SK-N-SH treated with all-trans-retinoic acid at 6 μM for 48 hours (cell line): Measurements from ENCODE around the gene CAMK4.

ENCODE experiments used
- ARNTL ChIP-seq: fragments of 450-650 bp; formaldehyde crosslinking; IDR thresholded peaks from 2 replicates; pipeline ENCODE4 v1.5.0; 2020; ENCODE audit warnings: low read depth, mild to moderate bottlenecking, moderate library complexity, borderline replicate concordance
- CSDC2 ChIP-seq: fragments of 250-450 bp; sonication (Bioruptor Pico); IDR thresholded peaks from 2 replicates; pipeline ENCODE4 v1.5.0; 2020; ENCODE audit warnings: mild to moderate bottlenecking, moderate library complexity
- GLIS3 ChIP-seq: fragments of 250-450 bp; sonication (Bioruptor Pico); IDR thresholded peaks from 2 replicates; pipeline ENCODE4 v1.5.0; 2020; ENCODE audit warnings: mild to moderate bottlenecking, moderate library complexity
- PATZ1 ChIP-seq: fragments of 250-450 bp; sonication (Bioruptor Pico); IDR thresholded peaks from 2 replicates; pipeline ENCODE4 v1.8.0; 2020; ENCODE audit warnings: mild to moderate bottlenecking, moderate library complexity, borderline replicate concordance
- PPARA ChIP-seq: fragments of 250-450 bp; sonication (Bioruptor Pico); IDR thresholded peaks from 2 replicates; pipeline ENCODE4 v1.5.0; 2020; ENCODE audit warnings: mild to moderate bottlenecking, borderline replicate concordance
- RARB ChIP-seq: fragments of 250-450 bp; sonication (Bioruptor Pico); IDR thresholded peaks from 2 replicates; pipeline ENCODE4 v1.8.0; 2021; ENCODE audit warnings: mild to moderate bottlenecking, moderate library complexity
- TCF4 ChIP-seq: fragments of 250-450 bp; sonication (Bioruptor Pico); IDR thresholded peaks from 2 replicates; pipeline ENCODE4 v1.8.0; 2021; ENCODE audit warnings: mild to moderate bottlenecking, moderate library complexity, borderline replicate concordance
- TOX ChIP-seq: fragments of 250-450 bp; sonication (Bioruptor Pico); IDR thresholded peaks from 2 replicates; pipeline ENCODE4 v1.8.0; 2021; ENCODE audit warnings: mild to moderate bottlenecking, moderate library complexity, borderline replicate concordance
- ZFP3 ChIP-seq: fragments of 250-450 bp; sonication (Bioruptor Pico); IDR thresholded peaks from 2 replicates; pipeline ENCODE4 v1.5.0; 2020; ENCODE audit warnings: mild to moderate bottlenecking, moderate library complexity
- ZNF565 ChIP-seq: fragments of 450-650 bp; formaldehyde crosslinking; conservative IDR thresholded peaks from 2 replicates; pipeline ENCODE4 v1.5.0; 2020; ENCODE audit warnings: low read depth, mild to moderate bottlenecking, moderate library complexity
- ZNF8 ChIP-seq: fragments of 450-650 bp; formaldehyde crosslinking; IDR thresholded peaks from 2 replicates; pipeline ENCODE4 v1.5.0; 2020; ENCODE audit warnings: mild to moderate bottlenecking, moderate library complexity
- TF ChIP-seq, protein P1 (sequence below): fragments of 250-450 bp; sonication (Bioruptor Pico); IDR thresholded peaks from 2 replicates; pipeline ENCODE4 v1.5.1; 2020; ENCODE audit warnings: low read depth, mild to moderate bottlenecking, moderate library complexity

GRCh38 chr5:111392181-111392580, 168.0 kb downstream of the CAMK4 start:
- TF ChIP-seq CSDC2 = no peak
- no peak for TF ChIP-seq PPARA
- no peak for TF ChIP-seq TCF4 (CRISPR knock-in tag)
- TF ChIP-seq GLIS3 (CRISPR knock-in tag) = no peak
- no peak for TF ChIP-seq ZFP3
- no peak for TF ChIP-seq ZNF8 (CRISPR knock-in tag)
- no peak for TF ChIP-seq ZNF565 (CRISPR knock-in tag)
- no peak for TF ChIP-seq PATZ1 (CRISPR knock-in tag)
- TF ChIP-seq ARNTL (CRISPR knock-in tag) = no peak
- TF ChIP-seq RARB = no peak
- TF ChIP-seq TOX (CRISPR knock-in tag) = no peak
- TF ChIP-seq, protein P1, sequence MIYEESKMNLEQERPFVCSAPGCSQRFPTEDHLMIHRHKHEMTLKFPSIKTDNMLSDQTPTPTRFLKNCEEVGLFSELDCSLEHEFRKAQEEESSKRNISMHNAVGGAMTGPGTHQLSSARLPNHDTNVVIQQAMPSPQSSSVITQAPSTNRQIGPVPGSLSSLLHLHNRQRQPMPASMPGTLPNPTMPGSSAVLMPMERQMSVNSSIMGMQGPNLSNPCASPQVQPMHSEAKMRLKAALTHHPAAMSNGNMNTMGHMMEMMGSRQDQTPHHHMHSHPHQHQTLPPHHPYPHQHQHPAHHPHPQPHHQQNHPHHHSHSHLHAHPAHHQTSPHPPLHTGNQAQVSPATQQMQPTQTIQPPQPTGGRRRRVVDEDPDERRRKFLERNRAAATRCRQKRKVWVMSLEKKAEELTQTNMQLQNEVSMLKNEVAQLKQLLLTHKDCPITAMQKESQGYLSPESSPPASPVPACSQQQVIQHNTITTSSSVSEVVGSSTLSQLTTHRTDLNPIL (CRISPR knock-in tag) = no peak
